Natural killer cell (primary cell): Measurements from ENCODE around the gene USP28. TPM values are rescaled to one million over a fixed set of nuclear protein-coding genes. Genes with fewer than 3 reads are reported as not detected.

ENCODE experiments used
- ATAC-seq, 3 donors: fragments of 150-1000 bp in 2 of 3; fragments of 200-7000 bp in 1 of 3; cut with Tn5 transposase; 1 replicate in 1 of 3; 2 replicates in 2 of 3; pipeline ENCODE4 v1.10.0; 2021; ENCODE audit warnings: mild to moderate bottlenecking in 2 of 3, moderate library complexity in 2 of 3
- DNase-seq, 2 donors: peaks; one replicate each; pipeline versions ENCODE4 v3.0.0 to v3.0.0-alpha.2; 2013 to 2021; ENCODE audit warnings: mixed read lengths in 1 of 2
- H3K27ac ChIP-seq: one replicate; pipeline ENCODE4 v1.5.1; 2013; ENCODE audit warnings: mild to moderate bottlenecking, low read length
- H3K27me3 ChIP-seq: one replicate; pipeline ENCODE4 v1.6.1; 2013; ENCODE audit warnings: low read length; ENCODE audit not compliant: control insufficient read depth, insufficient read depth
- H3K36me3 ChIP-seq: one replicate; pipeline ENCODE4 v1.6.1; 2013; ENCODE audit warnings: low read length; ENCODE audit not compliant: control insufficient read depth, insufficient read depth
- H3K4me1 ChIP-seq: one replicate; pipeline ENCODE4 v1.6.1; 2013; ENCODE audit warnings: low read length; ENCODE audit not compliant: control insufficient read depth, insufficient read depth
- H3K4me3 ChIP-seq: one replicate; pipeline ENCODE4 v1.5.1; 2013; ENCODE audit warnings: low read length
- H3K9me3 ChIP-seq: one replicate; pipeline ENCODE4 v1.6.1; 2013; ENCODE audit warnings: low read length; ENCODE audit not compliant: control insufficient read depth, insufficient read depth
- H3K27ac Mint-ChIP-seq, 2 donors: one replicate each; pipeline ENCODE4 v1.8.0; 2022; ENCODE audit warnings: mild to moderate bottlenecking in 2 of 2, mixed read lengths in 2 of 2, moderate library complexity in 1 of 2
- H3K27me3 Mint-ChIP-seq, 2 donors: one replicate each; pipeline ENCODE4 v1.8.0; 2022; ENCODE audit warnings: low read depth in 2 of 2, mixed read lengths in 2 of 2
- H3K36me3 Mint-ChIP-seq: one replicate; pipeline ENCODE4 v1.8.0; 2022; ENCODE audit warnings: mixed read lengths
- H3K4me1 Mint-ChIP-seq, 2 donors: one replicate each; pipeline ENCODE4 v1.8.0; 2022; ENCODE audit warnings: mixed read lengths in 2 of 2
- H3K4me3 Mint-ChIP-seq: one replicate; pipeline ENCODE4 v1.8.0; 2022; ENCODE audit warnings: mild to moderate bottlenecking, moderate library complexity, mixed read lengths
- H3K9me3 Mint-ChIP-seq, 2 donors: one replicate each; pipeline ENCODE4 v1.8.0; 2022; ENCODE audit warnings: mixed read lengths in 2 of 2
- WGBS: methylation state at CpG from one replicate; pipeline ENCODE4 v1.1.7; 2013; ENCODE audit warnings: missing lambda C conversion rate; ENCODE audit not compliant: insufficient coverage; 5-methylcytosine and 5-hydroxymethylcytosine counted together
- intact Hi-C: fragments of 100-400 bp; cut with micrococcal nuclease; formaldehyde crosslinking; loops from one replicate; pipeline ENCODE4 v1.14.2; 2022
- total RNA-seq, 4 donors: library from RNA; stranded (reverse); fragments of 120-200 nt in 1 of 4; gene quantifications; one replicate each; pipeline versions ENCODE4 v1.2.3 to v1.2.4, GENCODE V29; 2013 to 2022
- TF ChIP-seq, protein P1 (sequence below): fragments of 200-600 bp; IDR thresholded peaks from one replicate; pipeline ENCODE4 v1.8.0; 2022; ENCODE audit warnings: antibody characterized with exemption

USP28 gene
- total RNA-seq, 3 donors from 2014 or later (not counting 1 experiment from before 2014, with no cell fraction given) = 118 to 160 (median 132) TPM

DNA sequence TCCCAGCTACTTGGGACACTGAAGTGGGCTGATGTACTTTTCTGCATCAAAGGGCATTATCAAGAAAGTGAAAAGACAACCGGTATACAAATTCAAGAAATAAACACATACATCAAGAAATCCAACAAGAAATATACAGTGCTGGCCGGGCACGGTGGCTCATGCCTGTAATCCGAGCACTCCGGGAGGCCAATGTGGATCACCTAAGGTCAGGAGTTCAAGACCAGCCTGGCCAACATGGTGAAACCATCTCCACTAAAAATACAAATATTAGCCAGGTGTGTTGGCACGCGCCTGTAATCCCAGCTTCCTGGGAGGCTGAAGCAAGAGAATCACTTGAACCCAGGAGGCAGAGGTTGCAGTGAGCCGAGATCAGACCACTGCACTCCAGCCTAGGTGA lies 9.5 kb downstream of the USP28 start:
- WGBS = 98% methylated on average over 8 of the region's 8 CpGs
- intact Hi-C loops = no loop called here
- peak overlapping the region; percentile 82 to 88 for H3K27ac Mint-ChIP-seq
- Histone ChIP-seq H3K4me1 (peaks cover 68% of the 10 kb centered on the region), H3K9me3 (no peaks in the 10 kb centered on the region), H3K4me3 (no peak overlapping the region), H3K27me3 (no peaks in the 10 kb centered on the region), H3K36me3 (no peaks in the 10 kb centered on the region), H3K27ac (peak overlapping the region; percentile 63)
- no peaks in the 10 kb centered on the region for H3K27me3 Mint-ChIP-seq
- H3K9me3 Mint-ChIP-seq = no peaks in the 10 kb centered on the region
- DNase-seq (no peak), ATAC-seq (no peak)
- TF ChIP-seq, protein P1, sequence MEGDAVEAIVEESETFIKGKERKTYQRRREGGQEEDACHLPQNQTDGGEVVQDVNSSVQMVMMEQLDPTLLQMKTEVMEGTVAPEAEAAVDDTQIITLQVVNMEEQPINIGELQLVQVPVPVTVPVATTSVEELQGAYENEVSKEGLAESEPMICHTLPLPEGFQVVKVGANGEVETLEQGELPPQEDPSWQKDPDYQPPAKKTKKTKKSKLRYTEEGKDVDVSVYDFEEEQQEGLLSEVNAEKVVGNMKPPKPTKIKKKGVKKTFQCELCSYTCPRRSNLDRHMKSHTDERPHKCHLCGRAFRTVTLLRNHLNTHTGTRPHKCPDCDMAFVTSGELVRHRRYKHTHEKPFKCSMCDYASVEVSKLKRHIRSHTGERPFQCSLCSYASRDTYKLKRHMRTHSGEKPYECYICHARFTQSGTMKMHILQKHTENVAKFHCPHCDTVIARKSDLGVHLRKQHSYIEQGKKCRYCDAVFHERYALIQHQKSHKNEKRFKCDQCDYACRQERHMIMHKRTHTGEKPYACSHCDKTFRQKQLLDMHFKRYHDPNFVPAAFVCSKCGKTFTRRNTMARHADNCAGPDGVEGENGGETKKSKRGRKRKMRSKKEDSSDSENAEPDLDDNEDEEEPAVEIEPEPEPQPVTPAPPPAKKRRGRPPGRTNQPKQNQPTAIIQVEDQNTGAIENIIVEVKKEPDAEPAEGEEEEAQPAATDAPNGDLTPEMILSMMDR = no peak
- H3K4me1 Mint-ChIP-seq = peaks cover 87 to 88% of the 10 kb centered on the region in 2 donors
- H3K4me3 Mint-ChIP-seq = peak overlapping the region; percentile 80
- no peaks in the 10 kb centered on the region for H3K36me3 Mint-ChIP-seq

DNA sequence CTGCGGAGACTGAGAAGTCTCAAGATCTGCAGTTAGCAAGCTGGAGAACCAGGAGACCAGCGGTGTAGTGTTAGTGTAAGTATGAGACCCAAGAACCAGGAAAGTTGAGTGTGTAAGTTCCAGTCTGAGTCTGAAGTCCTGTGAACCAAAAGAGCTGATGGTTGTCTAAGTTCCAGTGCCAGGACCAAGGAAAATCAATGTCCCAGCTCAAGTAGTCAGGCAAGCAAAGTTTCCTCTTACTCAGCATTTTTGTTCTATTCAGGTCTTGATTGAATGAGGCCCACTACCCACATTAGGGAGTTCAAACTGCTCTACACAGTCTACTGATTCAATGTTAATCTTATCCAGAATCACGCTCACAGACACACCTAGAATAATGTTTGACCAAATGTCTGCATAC lies 11.0 kb downstream of the USP28 start:
- peak overlapping the region; percentile 63 for H3K27ac ChIP-seq
- no peaks in the 10 kb centered on the region for H3K36me3 Mint-ChIP-seq
- H3K4me1 ChIP-seq = peaks cover 63% of the 10 kb centered on the region
- H3K4me3 Mint-ChIP-seq = peak overlapping the region; percentile 80
- TF ChIP-seq, protein P1 = no peak
- H3K36me3 ChIP-seq = no peaks in the 10 kb centered on the region
- ATAC-seq (no peak), DNase-seq (no peak)
- WGBS = 93% methylated on average over 3 of the region's 3 CpGs
- no peaks in the 10 kb centered on the region for H3K27me3 Mint-ChIP-seq
- H3K9me3 Mint-ChIP-seq = no peaks in the 10 kb centered on the region
- no peaks in the 10 kb centered on the region for H3K27me3 ChIP-seq
- H3K9me3 ChIP-seq = no peaks in the 10 kb centered on the region
- H3K27ac Mint-ChIP-seq = peak overlapping the region; percentile 82 to 88
- peaks cover 84 to 87% of the 10 kb centered on the region in 2 donors for H3K4me1 Mint-ChIP-seq
- intact Hi-C loops = no loop called here
- H3K4me3 ChIP-seq = no peak overlapping the region

DNA sequence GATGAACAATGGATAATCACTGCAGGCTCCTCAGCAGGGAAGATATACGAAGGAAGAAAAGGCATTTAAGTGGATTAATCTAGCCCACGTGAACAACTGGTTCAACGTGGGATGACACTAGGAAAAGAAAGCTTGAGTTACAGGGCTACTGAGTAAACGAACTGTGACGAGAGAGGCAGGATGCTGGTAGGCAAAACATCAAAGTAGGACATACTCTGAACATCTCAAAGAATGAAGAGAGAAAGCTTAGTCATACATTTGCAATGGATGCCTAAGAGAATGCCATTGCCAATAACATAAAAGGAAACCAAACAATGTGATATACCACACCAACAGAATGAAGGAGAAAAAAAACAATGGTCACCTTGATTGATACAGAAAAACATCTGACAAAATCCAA lies 12.9 kb downstream of the USP28 start:
- Mint-ChIP-seq H3K9me3 (no peaks in the 10 kb centered on the region), H3K4me3 (peak overlapping the region; percentile 62), H3K36me3 (no peaks in the 10 kb centered on the region), H3K27ac (peak overlapping the region; percentile 82 to 89), H3K4me1 (peaks cover 77 to 78% of the 10 kb centered on the region in 2 donors), H3K27me3 (no peaks in the 10 kb centered on the region)
- no peaks in the 10 kb centered on the region for H3K27me3 ChIP-seq
- 58% methylated on average over 5 of the region's 5 CpGs for WGBS
- peak overlapping the region; percentile 33 for H3K27ac ChIP-seq
- no peaks in the 10 kb centered on the region for H3K9me3 ChIP-seq
- TF ChIP-seq, protein P1 = no peak
- no peak overlapping the region for H3K4me3 ChIP-seq
- peaks cover 56% of the 10 kb centered on the region for H3K4me1 ChIP-seq
- DNase-seq = peak in 1 of 2 donors; percentile 31
- no peaks in the 10 kb centered on the region for H3K36me3 ChIP-seq
- peak; percentile 56 to 79 (median 59) for ATAC-seq
- intact Hi-C loops = no loop called here

DNA sequence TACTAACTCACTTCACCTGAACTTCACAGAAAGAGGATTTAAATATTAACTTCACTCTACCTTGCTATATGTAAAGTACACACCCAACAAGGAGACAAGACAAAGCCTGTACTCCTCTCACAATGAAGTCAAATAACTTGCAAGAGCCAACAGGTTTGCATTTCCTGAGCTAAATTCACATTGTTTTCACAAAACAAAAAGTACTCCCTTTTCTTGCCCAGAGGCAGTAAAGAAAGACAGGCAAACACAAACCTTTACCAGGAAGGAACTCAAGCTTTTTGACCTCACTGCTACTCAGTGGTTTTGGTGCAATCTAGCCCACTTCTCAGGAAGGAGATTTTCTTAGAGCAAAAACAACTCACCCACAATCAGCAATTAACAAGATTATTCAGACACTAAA lies 15.7 kb downstream of the USP28 start:
- intact Hi-C loops = loop anchor here (1.0 to 5.0 kb wide), 2 partner anchors 9 to 213 kb away; no protein-coding TSS in a partner anchor
- H3K27ac ChIP-seq = peak overlapping the region; percentile 73
- peaks cover 38% of the 10 kb centered on the region for H3K4me1 ChIP-seq
- H3K4me1 Mint-ChIP-seq = peaks cover 57 to 64% of the 10 kb centered on the region in 2 donors
- no peaks in the 10 kb centered on the region for H3K27me3 Mint-ChIP-seq
- TF ChIP-seq, protein P1 = no peak
- ATAC-seq (peak; percentile 58 to 83 (median 69)), DNase-seq (peak in 1 of 2 donors; percentile 30)
- H3K9me3 ChIP-seq = no peaks in the 10 kb centered on the region
- H3K4me3 ChIP-seq = no peak overlapping the region
- no peaks in the 10 kb centered on the region for H3K9me3 Mint-ChIP-seq
- H3K36me3 Mint-ChIP-seq = no peaks in the 10 kb centered on the region
- peak overlapping the region; percentile 82 to 89 for H3K27ac Mint-ChIP-seq
- H3K4me3 Mint-ChIP-seq = peak overlapping the region; percentile 84
- no peaks in the 10 kb centered on the region for H3K36me3 ChIP-seq
- H3K27me3 ChIP-seq = no peaks in the 10 kb centered on the region
